ENCODE measurements around the gene PPP1R18. TPM values are rescaled to one million over a fixed set of nuclear protein-coding genes. Genes with fewer than 3 reads are reported as not detected.

Gene PPP1R18
- total RNA-seq, 2 donors from 2014 or later: 70.0 to 111 TPM

- intact Hi-C loops (cut with DNase I): no loop called here
- DNase-seq (ENCODE audit: low spot score): no peak
Observed at GRCh38 chr6:30645989-30646388, 40.5 kb downstream of the PPP1R18 start.

GRCh38 chr6:30644769-30645168, 41.7 kb downstream of the PPP1R18 start:
- intact Hi-C loops (cut with DNase I): no loop called here
- no peak for DNase-seq (ENCODE audit: low spot score)

- intact Hi-C loops (cut with DNase I): no loop called here
- no peak for DNase-seq (ENCODE audit: low spot score)
Observed at GRCh38 chr6:30643656-30644055, 42.8 kb downstream of the PPP1R18 start.

GRCh38 chr6:30641048-30641447, 45.4 kb downstream of the PPP1R18 start:
- no peak for DNase-seq (ENCODE audit: low spot score)
- intact Hi-C loops (cut with DNase I): no loop called here

- no peak for DNase-seq (ENCODE audit: low spot score)
- intact Hi-C loops (cut with DNase I): no loop called here
Observed at GRCh38 chr6:30640481-30640880, 46.0 kb downstream of the PPP1R18 start.

GRCh38 chr6:30635834-30636233, 50.6 kb downstream of the PPP1R18 start:
- no peak for DNase-seq (ENCODE audit: low spot score)
- intact Hi-C loops (cut with DNase I): no loop called here

- peak; percentile 97 for DNase-seq (ENCODE audit: low spot score)
- intact Hi-C loops (cut with DNase I): loop anchor here in 1 of 2 donors (10.0 kb wide), 1 partner anchor 98 kb away; the partner anchor contains the start of gene TUBB
Observed at GRCh38 chr6:30626484-30627366, 59.7 kb downstream of the PPP1R18 start, which contains the start of gene ATAT1. Gene ATAT1, plus strand, starts transcription at chr6:30626874.

Other genes with a start within 250 kb of the PPP1R18 start
- 100 to 1,000 TPM; 304 to 327 TPM for gene HLA-E, start 197.1 kb downstream of the PPP1R18 start, total RNA-seq
- gene GNL1, start 130.2 kb downstream of the PPP1R18 start, total RNA-seq: 10 to 100 TPM; 52.2 to 59.6 TPM
- 1 to 10 TPM; 5.4 to 8.3 TPM for gene PRR3, start 129.3 kb downstream of the PPP1R18 start, total RNA-seq
- gene ABCF1, start 115.2 kb downstream of the PPP1R18 start, total RNA-seq: 10 to 100 TPM; 39.4 to 42.3 TPM
- gene PPP1R10, start 69.4 kb downstream of the PPP1R18 start, total RNA-seq: 10 to 100 TPM; 35.2 to 50.7 TPM
- gene MRPS18B, start 68.8 kb downstream of the PPP1R18 start, total RNA-seq: 10 to 100 TPM; 27.8 to 29.6 TPM
- gene ATAT1, start 59.8 kb downstream of the PPP1R18 start, total RNA-seq: 1 to 10 TPM; 5.2 to 7.2 TPM
- gene C6orf136, start 39.5 kb downstream of the PPP1R18 start, total RNA-seq: 10 to 100 TPM in 1 of 2 donors, 1 to 10 TPM in 1; 8.5 to 13.4 TPM
- 10 to 100 TPM; 17.6 to 22.5 TPM for gene DHX16, start 13.6 kb downstream of the PPP1R18 start, total RNA-seq
- 10 to 100 TPM; 14.6 to 15.5 TPM for gene NRM, start 4.3 kb upstream of the PPP1R18 start, total RNA-seq
- gene MDC1, start 30.6 kb upstream of the PPP1R18 start, total RNA-seq: 10 to 100 TPM; 24.4 to 25.0 TPM
- 100 to 1,000 TPM; 342 to 378 TPM for gene TUBB, start 33.7 kb upstream of the PPP1R18 start, total RNA-seq
- 100 to 1,000 TPM; 150 to 167 TPM for gene FLOT1, start 56.0 kb upstream of the PPP1R18 start, total RNA-seq
- 10 to 100 TPM; 28.5 to 51.5 TPM for gene IER3, start 57.9 kb upstream of the PPP1R18 start, total RNA-seq
- gene DDR1, start 197.9 kb upstream of the PPP1R18 start, total RNA-seq: 10 to 100 TPM; 25.2 to 26.0 TPM
- 10 to 100 TPM; 27.2 to 37.8 TPM for gene GTF2H4, start 221.6 kb upstream of the PPP1R18 start, total RNA-seq
- gene VARS2, start 227.6 kb upstream of the PPP1R18 start, total RNA-seq: 10 to 100 TPM; 13.8 to 17.8 TPM
- under 1 TPM in 1 of 2 donors, not detected in 1; 0.29 TPM for gene SFTA2, start 245.5 kb upstream of the PPP1R18 start, total RNA-seq

All from posterior vena cava (tissue), 2 donors.